HepG2 (cell line): ENCODE measurements around the gene AS3MT. TPM values are rescaled to one million over a fixed set of nuclear protein-coding genes. Genes with fewer than 3 reads are reported as not detected.

ENCODE experiments used
- ATAC-seq: fragments of 200-7000 bp; cut with Tn5 transposase; 3 replicates; pipeline ENCODE4 v1.9.1; 2020; ENCODE audit warnings: mild to moderate bottlenecking, moderate library complexity
- BruUV-seq: library from RNA; stranded (reverse); fragments of 400-500 nt; replicated peaks from 2 replicates; lab custom pipeline; 2021; lab: Mats Ljungman, UMichigan
- CTCF ChIA-PET: fragments of 300-600 bp; formaldehyde crosslinking; extraction: SDS; loops from one replicate; lab custom pipeline; 2021; ENCODE audit warnings: low total read pairs, inconsistent platforms, low intra/inter-chr PET ratio; lab: Yijun Ruan, JAX
- POLR2A ChIA-PET: fragments of 350-600 bp; sonication (Branson Sonifier 250); formaldehyde crosslinking; loops from one replicate; lab custom pipeline; 2020; ENCODE audit warnings: antibody characterized with exemption, inconsistent platforms; lab: Yijun Ruan, JAX
- DNase-seq: peaks from one replicate; pipeline ENCODE4 v3.0.0-alpha.2; 2015; ENCODE audit warnings: low spot score
- FAIRE-seq: peaks from 3 replicates; lab custom pipeline; 2011; peaks lifted over from hg19 to GRCh38; lab: Jason Lieb, UNC
- H2AFZ ChIP-seq: one replicate; pipeline ENCODE4 v1.6.1; 2011; ENCODE audit warnings: low read length, inconsistent platforms
- H3K27ac ChIP-seq: fragments of 300-600 bp; 3 replicates; pipeline ENCODE4 v1.8.0; 2011; ENCODE audit warnings: mixed run types, mild to moderate bottlenecking, mixed read lengths, low read length, inconsistent platforms; ENCODE audit not compliant: insufficient read depth; ENCODE audit errors: extremely low read length
- H3K27me3 ChIP-seq, 2 experiments: fragments of 200-600 bp in 1 of 2; 2 replicates in 1 of 2; 3 replicates in 1 of 2; pipeline versions ENCODE4 v1.6.0 to v1.8.0; 2011; ENCODE audit warnings: low read length in 2 of 2, mild to moderate bottlenecking in 2 of 2, moderate library complexity in 2 of 2, inconsistent platforms in 1 of 2; ENCODE audit not compliant: insufficient read depth in 2 of 2, control insufficient read depth in 1 of 2
- H3K36me3 ChIP-seq, 2 experiments: fragments of 200-600 bp in 1 of 2; replicated peaks in 1 of 2; 2 replicates in 1 of 2; 3 replicates in 1 of 2; pipeline versions ENCODE4 v1.5.1 to v1.8.0; 2011; ENCODE audit warnings: low read length in 2 of 2, inconsistent platforms in 1 of 2; ENCODE audit not compliant: insufficient read depth in 2 of 2, control insufficient read depth in 1 of 2
- H3K4me1 ChIP-seq: 2 replicates; pipeline ENCODE4 v1.5.1; 2012; ENCODE audit warnings: low read length, inconsistent platforms; ENCODE audit not compliant: insufficient read depth
- H3K4me2 ChIP-seq: 2 replicates; pipeline ENCODE4 v1.6.0; 2011; ENCODE audit warnings: low read depth, low read length, inconsistent platforms
- H3K4me3 ChIP-seq, 3 experiments: fragments of 200-600 bp in 1 of 3; sonication (generic), shearing (Covaris generic) in 1 of 3; replicated peaks in 1 of 3; 2 replicates each; pipeline ENCODE4 v1.5.1; 2011 to 2016; ENCODE audit warnings: low read length in 3 of 3, inconsistent platforms in 2 of 3, low read depth in 2 of 3, mild to moderate bottlenecking in 2 of 3, control low read depth in 1 of 3, mixed read lengths in 1 of 3; ENCODE audit not compliant: insufficient read depth in 1 of 3
- H3K79me2 ChIP-seq: one replicate; pipeline ENCODE4 v1.6.1; 2011; ENCODE audit warnings: low read length, inconsistent platforms; ENCODE audit not compliant: insufficient read depth
- H3K9ac ChIP-seq: 2 replicates; pipeline ENCODE4 v1.6.0; 2011; ENCODE audit warnings: mild to moderate bottlenecking, low read depth, low read length, inconsistent platforms; ENCODE audit not compliant: insufficient read depth
- H3K9me3 ChIP-seq: 2 replicates; pipeline ENCODE4 v1.5.1; 2012; ENCODE audit warnings: mild to moderate bottlenecking, low read length
- H4K20me1 ChIP-seq: 2 replicates; pipeline ENCODE4 v1.6.0; 2011; ENCODE audit warnings: inconsistent platforms, mild to moderate bottlenecking, low read length, moderate library complexity; ENCODE audit not compliant: insufficient read depth
- BATF2 ChIP-seq: sonication (generic); formaldehyde crosslinking; IDR thresholded peaks from 2 replicates; pipeline ENCODE4 v1.8.0; 2022; ENCODE audit warnings: mild to moderate bottlenecking, missing genetic modification reagents, moderate library complexity
- CTCF ChIP-seq: sonication (generic); formaldehyde crosslinking; IDR thresholded peaks from 2 replicates; pipeline ENCODE4 v1.5.0; 2020; ENCODE audit warnings: mild to moderate bottlenecking, missing genetic modification reagents, moderate library complexity
- HINFP ChIP-seq: sonication (generic); formaldehyde crosslinking; IDR thresholded peaks from 2 replicates; pipeline ENCODE4 v1.4.0; 2020; ENCODE audit warnings: low read depth, mild to moderate bottlenecking, missing genetic modification reagents
- IRX3 ChIP-seq: sonication (generic); formaldehyde crosslinking; IDR thresholded peaks from 2 replicates; pipeline ENCODE4 v1.8.1; 2023; ENCODE audit warnings: mild to moderate bottlenecking, low read depth, missing genetic modification reagents, borderline replicate concordance
- NBN ChIP-seq: fragments of 450-650 bp; conservative IDR thresholded peaks from 2 replicates; pipeline ENCODE4 v1.6.1; 2017
- POLR2A ChIP-seq, 2 experiments: IDR thresholded peaks; 2 replicates each; pipeline ENCODE4 v1.6.1; 2011; ENCODE audit warnings: low read depth in 2 of 2, low read length in 2 of 2, mild to moderate bottlenecking in 1 of 2, moderate library complexity in 1 of 2; ENCODE audit not compliant: insufficient read depth in 1 of 2
- SMC3 ChIP-seq: IDR thresholded peaks from 2 replicates; pipeline ENCODE4 v1.6.1; 2011; ENCODE audit warnings: low read length, improper control_type of control experiment
- STAG1 ChIP-seq: sonication (generic); formaldehyde crosslinking; IDR thresholded peaks from 2 replicates; pipeline ENCODE4 v1.4.0; 2020; ENCODE audit warnings: missing genetic modification reagents
- TOPORS ChIP-seq: sonication (generic); formaldehyde crosslinking; IDR thresholded peaks from 2 replicates; pipeline ENCODE4 v1.8.0; 2023; ENCODE audit warnings: mild to moderate bottlenecking, missing genetic modification reagents
- ZFP41 ChIP-seq: sonication (generic); formaldehyde crosslinking; IDR thresholded peaks from 2 replicates; pipeline ENCODE4 v1.4.0; 2020; ENCODE audit warnings: mild to moderate bottlenecking, missing genetic modification reagents, borderline replicate concordance
- ZFP91 ChIP-seq: sonication (generic); formaldehyde crosslinking; IDR thresholded peaks from 2 replicates; pipeline ENCODE4 v1.9.0; 2022; ENCODE audit warnings: missing genetic modification reagents, mild to moderate bottlenecking, borderline replicate concordance
- ZNF652 ChIP-seq: IDR thresholded peaks from 2 replicates; pipeline ENCODE4 v1.6.1; 2016; ENCODE audit warnings: low read depth, borderline replicate concordance
- ZNF879 ChIP-seq: sonication (generic); formaldehyde crosslinking; IDR thresholded peaks from 2 replicates; pipeline ENCODE4 v1.8.1; 2023; ENCODE audit warnings: missing genetic modification reagents
- WGBS: methylation state at CpG from one replicate; pipeline ENCODE4 v1.1.6; 2017; ENCODE audit warnings: low lambda C conversion rate; 5-methylcytosine and 5-hydroxymethylcytosine counted together
- in situ Hi-C: cut with HindIII; loops from 2 replicates; pipeline ENCODE4 v1.10.0; 2017; ENCODE audit warnings: low pct_unique_long_range_greater_than_20kb; ENCODE audit not compliant: extremely low pct_ligation_motif_present
- intact Hi-C: fragments of 100-400 bp; cut with micrococcal nuclease; formaldehyde crosslinking; loops from one replicate; pipeline ENCODE4 v1.10.0; 2022; ENCODE audit not compliant: unreplicated experiment
- polyA plus RNA-seq, 8 experiments: library from polyadenylated mRNA; depleted of rRNA in 3 of 8; stranded (reverse) in 7 of 8; unstranded in 1 of 8; fragments of >200 nt; fragmentation: Illumina TruSeq in 4 of 8; extraction: Trizol in 4 of 8; gene quantifications; 2 replicates each; pipeline versions ENCODE4 v1.2.1 to v1.2.3, GENCODE V29; 2011 to 2016; ENCODE audit warnings: low read depth in 4 of 8, missing spikeins in 1 of 8, mixed read lengths in 1 of 8; ENCODE audit not compliant: insufficient read depth in 1 of 8
- total RNA-seq, 5 experiments: library from RNA; depleted of rRNA; stranded (reverse); fragments of >200 nt; fragmentation: Illumina TruSeq; extraction: Trizol; gene quantifications; 2 replicates each; pipeline ENCODE4 v1.2.3, GENCODE V29; 2016; ENCODE audit warnings: low read depth in 1 of 5
- TF ChIP-seq, protein P1 (sequence below): sonication (generic); formaldehyde crosslinking; IDR thresholded peaks from 2 replicates; pipeline ENCODE4 v1.5.0; 2020; ENCODE audit warnings: missing genetic modification reagents

AS3MT gene
- total and polyA plus RNA-seq, 2 of the 13 experiments (the other 11 are each of a cell fraction or from before 2014, with no cell fraction given) = 8.7 to 17.4 TPM

DNA sequence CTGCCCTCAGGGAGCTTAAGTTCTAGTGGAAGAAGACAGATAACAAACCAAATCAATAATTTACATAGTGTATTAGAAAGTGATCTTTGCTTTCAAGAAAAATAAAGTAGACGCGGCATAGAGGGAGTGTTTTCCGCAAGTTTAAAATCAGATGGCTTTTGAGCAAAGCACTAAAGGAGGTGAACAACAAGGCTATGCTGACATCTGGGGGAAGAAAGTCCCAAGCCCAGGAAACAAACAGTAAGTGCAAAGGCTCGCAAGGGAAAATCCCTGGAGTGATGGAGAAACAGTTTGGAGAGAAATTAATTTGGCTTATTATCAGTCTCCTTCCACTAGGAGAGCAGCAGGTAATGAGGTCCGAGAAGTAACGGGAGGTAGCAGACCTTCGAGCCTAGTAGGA lies 46.9 kb downstream of the AS3MT start:
- ATAC-seq (no peak), FAIRE-seq (peak; percentile 36), DNase-seq (peak; percentile 7)
- BruUV-seq = no TSS peak
- H3K79me2 ChIP-seq = peaks cover 26% of the 10 kb centered on the region
- POLR2A ChIA-PET = interaction anchor here (0.8 to 2.4 kb wide), 3 partner anchors 66 to 149 kb away, joined by 3 to 5 read pairs (median 4); no protein-coding TSS in a partner anchor
- no peaks in the 10 kb centered on the region for H3K36me3 ChIP-seq
- peaks cover 30% of the 10 kb centered on the region for H3K4me1 ChIP-seq
- TF ChIP-seq CTCF (peak; percentile 70), TOPORS (no peak), IRX3 (no peak), HINFP (CRISPR knock-in tag) (no peak), STAG1 (CRISPR knock-in tag) (peak; percentile 76), ZNF879 (CRISPR knock-in tag) (no peak), POLR2A (IDR thresholded peaks at IDR 0.05; ENCODE audit: insufficient read depth in 1 of 2, low read depth in 2 of 2, low read length in 2 of 2) (no peak), ZNF652 (CRISPR knock-in tag) (no peak), NBN (no peak), ZFP41 (CRISPR knock-in tag) (no peak), BATF2 (no peak), SMC3 (peak; percentile 56), ZFP91 (no peak)
- TF ChIP-seq, protein P1, sequence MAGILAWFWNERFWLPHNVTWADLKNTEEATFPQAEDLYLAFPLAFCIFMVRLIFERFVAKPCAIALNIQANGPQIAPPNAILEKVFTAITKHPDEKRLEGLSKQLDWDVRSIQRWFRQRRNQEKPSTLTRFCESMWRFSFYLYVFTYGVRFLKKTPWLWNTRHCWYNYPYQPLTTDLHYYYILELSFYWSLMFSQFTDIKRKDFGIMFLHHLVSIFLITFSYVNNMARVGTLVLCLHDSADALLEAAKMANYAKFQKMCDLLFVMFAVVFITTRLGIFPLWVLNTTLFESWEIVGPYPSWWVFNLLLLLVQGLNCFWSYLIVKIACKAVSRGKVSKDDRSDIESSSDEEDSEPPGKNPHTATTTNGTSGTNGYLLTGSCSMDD (CRISPR knock-in tag) = no peak
- H3K4me3 ChIP-seq = peak overlapping the region; percentile 70 to 99 (median 72)
- peak overlapping the region; percentile 71 for H2AFZ ChIP-seq
- H3K9ac ChIP-seq = peak overlapping the region; percentile 68
- H3K9me3 ChIP-seq = no peaks in the 10 kb centered on the region
- CTCF ChIA-PET = interaction anchor here (1.5 to 3.1 kb wide), 4 partner anchors 81 to 328 kb away, joined by 4 to 63 read pairs (median 12); no protein-coding TSS in a partner anchor
- intact Hi-C loops (loop anchor here (5.0 kb wide), 1 partner anchor 326 kb away; no protein-coding TSS in a partner anchor), in situ Hi-C loops (loop anchor here (5.0 to 10.0 kb wide), 3 partner anchors 79 to 329 kb away; partner anchors contain the start of genes CYP17A1 and RPEL1)
- no peaks in the 10 kb centered on the region; a peak in 1 of 5 replicates for H3K27me3 ChIP-seq
- peak overlapping the region; percentile 93 for H3K4me2 ChIP-seq
- WGBS = 20% methylated on average over 7 of the region's 7 CpGs
- peaks cover 4% of the 10 kb centered on the region for H4K20me1 ChIP-seq
- no peak overlapping the region for H3K27ac ChIP-seq
